22Rv1 (cell line): ENCODE data around the gene ABCD1.

Source experiments
- ZFX ChIP-seq: fragments of 450-650 bp; IDR thresholded peaks from 2 replicates; pipeline ENCODE4 v1.6.1; 2017; ENCODE audit warnings: antibody characterized with exemption, borderline replicate concordance
- TF ChIP-seq, protein P1 (sequence below): fragments of 450-650 bp; IDR thresholded peaks from 2 replicates; pipeline ENCODE4 v1.5.1; 2017; ENCODE audit warnings: mild to moderate bottlenecking

DNA sequence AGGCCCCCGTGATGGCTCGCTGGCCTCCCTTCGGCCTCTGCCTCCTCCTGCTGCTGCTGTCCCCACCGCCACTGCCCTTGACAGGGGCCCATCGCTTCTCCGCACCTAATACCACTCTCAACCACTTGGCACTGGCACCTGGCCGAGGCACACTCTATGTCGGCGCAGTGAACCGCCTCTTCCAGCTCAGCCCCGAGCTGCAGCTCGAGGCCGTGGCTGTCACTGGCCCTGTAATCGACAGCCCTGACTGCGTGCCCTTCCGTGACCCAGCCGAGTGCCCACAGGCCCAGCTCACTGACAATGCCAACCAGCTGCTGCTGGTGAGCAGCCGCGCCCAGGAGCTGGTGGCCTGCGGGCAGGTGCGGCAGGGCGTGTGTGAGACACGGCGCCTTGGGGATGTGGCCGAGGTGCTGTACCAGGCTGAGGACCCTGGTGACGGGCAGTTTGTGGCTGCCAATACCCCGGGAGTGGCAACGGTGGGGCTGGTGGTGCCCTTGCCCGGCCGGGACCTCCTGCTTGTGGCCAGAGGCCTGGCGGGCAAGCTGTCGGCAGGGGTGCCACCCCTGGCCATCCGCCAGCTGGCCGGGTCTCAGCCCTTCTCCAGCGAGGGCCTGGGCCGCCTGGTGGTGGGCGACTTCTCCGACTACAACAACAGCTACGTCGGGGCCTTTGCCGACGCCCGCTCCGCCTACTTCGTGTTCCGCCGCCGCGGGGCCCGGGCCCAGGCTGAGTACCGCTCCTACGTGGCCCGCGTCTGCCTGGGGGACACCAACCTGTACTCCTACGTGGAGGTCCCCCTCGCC is 42.4 kb downstream of the ABCD1 start:
- TF ChIP-seq, protein P1, sequence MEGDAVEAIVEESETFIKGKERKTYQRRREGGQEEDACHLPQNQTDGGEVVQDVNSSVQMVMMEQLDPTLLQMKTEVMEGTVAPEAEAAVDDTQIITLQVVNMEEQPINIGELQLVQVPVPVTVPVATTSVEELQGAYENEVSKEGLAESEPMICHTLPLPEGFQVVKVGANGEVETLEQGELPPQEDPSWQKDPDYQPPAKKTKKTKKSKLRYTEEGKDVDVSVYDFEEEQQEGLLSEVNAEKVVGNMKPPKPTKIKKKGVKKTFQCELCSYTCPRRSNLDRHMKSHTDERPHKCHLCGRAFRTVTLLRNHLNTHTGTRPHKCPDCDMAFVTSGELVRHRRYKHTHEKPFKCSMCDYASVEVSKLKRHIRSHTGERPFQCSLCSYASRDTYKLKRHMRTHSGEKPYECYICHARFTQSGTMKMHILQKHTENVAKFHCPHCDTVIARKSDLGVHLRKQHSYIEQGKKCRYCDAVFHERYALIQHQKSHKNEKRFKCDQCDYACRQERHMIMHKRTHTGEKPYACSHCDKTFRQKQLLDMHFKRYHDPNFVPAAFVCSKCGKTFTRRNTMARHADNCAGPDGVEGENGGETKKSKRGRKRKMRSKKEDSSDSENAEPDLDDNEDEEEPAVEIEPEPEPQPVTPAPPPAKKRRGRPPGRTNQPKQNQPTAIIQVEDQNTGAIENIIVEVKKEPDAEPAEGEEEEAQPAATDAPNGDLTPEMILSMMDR = no peak
- no peak for TF ChIP-seq ZFX
